Liver (tissue), 3 donors: ENCODE measurements around the gene GANC.

Source experiments
- GABPA ChIP-seq, 2 donors: IDR thresholded peaks in 1 of 2; conservative IDR thresholded peaks in 1 of 2; 2 replicates each; pipeline ENCODE4 v1.6.1; 2016; ENCODE audit warnings: antibody characterized with exemption in 2 of 2, mild to moderate bottlenecking in 1 of 2, moderate library complexity in 1 of 2
- RAD21 ChIP-seq, 2 donors: IDR thresholded peaks; 2 replicates each; pipeline ENCODE4 v1.6.1; 2016; ENCODE audit warnings: antibody characterized with exemption in 2 of 2, mild to moderate bottlenecking in 2 of 2
- REST ChIP-seq: IDR thresholded peaks from 2 replicates; pipeline ENCODE4 v1.6.1; 2016; ENCODE audit warnings: antibody characterized with exemption, mild to moderate bottlenecking
- RXRA ChIP-seq, 2 donors: IDR thresholded peaks; 2 replicates each; pipeline ENCODE4 v1.6.1; 2017 to 2018; ENCODE audit warnings: antibody characterized with exemption in 2 of 2, mild to moderate bottlenecking in 1 of 2
- SP1 ChIP-seq: IDR thresholded peaks from 2 replicates; pipeline ENCODE4 v1.6.1; 2018; ENCODE audit warnings: antibody characterized with exemption, mild to moderate bottlenecking
- YY1 ChIP-seq: IDR thresholded peaks from 2 replicates; pipeline ENCODE4 v1.6.1; 2016; ENCODE audit warnings: antibody characterized with exemption, mild to moderate bottlenecking
- TF ChIP-seq, protein P1 (sequence below): fragments of 150-350 bp; IDR thresholded peaks from 2 replicates; pipeline ENCODE4 v1.5.1; 2017; ENCODE audit warnings: improper control_type of control experiment, low read depth, low read length; ENCODE audit not compliant: missing input control
- donor health status: healthy.
- donor health status: healthy.

- TF ChIP-seq, protein P1, sequence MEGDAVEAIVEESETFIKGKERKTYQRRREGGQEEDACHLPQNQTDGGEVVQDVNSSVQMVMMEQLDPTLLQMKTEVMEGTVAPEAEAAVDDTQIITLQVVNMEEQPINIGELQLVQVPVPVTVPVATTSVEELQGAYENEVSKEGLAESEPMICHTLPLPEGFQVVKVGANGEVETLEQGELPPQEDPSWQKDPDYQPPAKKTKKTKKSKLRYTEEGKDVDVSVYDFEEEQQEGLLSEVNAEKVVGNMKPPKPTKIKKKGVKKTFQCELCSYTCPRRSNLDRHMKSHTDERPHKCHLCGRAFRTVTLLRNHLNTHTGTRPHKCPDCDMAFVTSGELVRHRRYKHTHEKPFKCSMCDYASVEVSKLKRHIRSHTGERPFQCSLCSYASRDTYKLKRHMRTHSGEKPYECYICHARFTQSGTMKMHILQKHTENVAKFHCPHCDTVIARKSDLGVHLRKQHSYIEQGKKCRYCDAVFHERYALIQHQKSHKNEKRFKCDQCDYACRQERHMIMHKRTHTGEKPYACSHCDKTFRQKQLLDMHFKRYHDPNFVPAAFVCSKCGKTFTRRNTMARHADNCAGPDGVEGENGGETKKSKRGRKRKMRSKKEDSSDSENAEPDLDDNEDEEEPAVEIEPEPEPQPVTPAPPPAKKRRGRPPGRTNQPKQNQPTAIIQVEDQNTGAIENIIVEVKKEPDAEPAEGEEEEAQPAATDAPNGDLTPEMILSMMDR = no peak
- no peak for TF ChIP-seq RXRA (IDR thresholded peaks at IDR 0.05)
- no peak for TF ChIP-seq YY1
- TF ChIP-seq GABPA (IDR thresholded peaks at IDR 0.05 in 1 of 2, conservative IDR thresholded peaks at IDR 0.05 in 1 of 2) = no peak
- TF ChIP-seq RAD21 (IDR thresholded peaks at IDR 0.05) = no peak
- no peak for TF ChIP-seq SP1
- no peak for TF ChIP-seq REST
Observed at GRCh38 chr15:42363942-42364341, 90.9 kb downstream of the GANC start.
